ENCODE data around the gene SAMD5. TPM values are rescaled to one million over a fixed set of nuclear protein-coding genes. Genes with fewer than 3 reads are reported as not detected.

The SAMD5 gene
- total RNA-seq = 1 to 10 TPM in 1 of 4 donors, under 1 TPM in 3; under 0.01 to 1.5 (median 0.52) TPM

DNA sequence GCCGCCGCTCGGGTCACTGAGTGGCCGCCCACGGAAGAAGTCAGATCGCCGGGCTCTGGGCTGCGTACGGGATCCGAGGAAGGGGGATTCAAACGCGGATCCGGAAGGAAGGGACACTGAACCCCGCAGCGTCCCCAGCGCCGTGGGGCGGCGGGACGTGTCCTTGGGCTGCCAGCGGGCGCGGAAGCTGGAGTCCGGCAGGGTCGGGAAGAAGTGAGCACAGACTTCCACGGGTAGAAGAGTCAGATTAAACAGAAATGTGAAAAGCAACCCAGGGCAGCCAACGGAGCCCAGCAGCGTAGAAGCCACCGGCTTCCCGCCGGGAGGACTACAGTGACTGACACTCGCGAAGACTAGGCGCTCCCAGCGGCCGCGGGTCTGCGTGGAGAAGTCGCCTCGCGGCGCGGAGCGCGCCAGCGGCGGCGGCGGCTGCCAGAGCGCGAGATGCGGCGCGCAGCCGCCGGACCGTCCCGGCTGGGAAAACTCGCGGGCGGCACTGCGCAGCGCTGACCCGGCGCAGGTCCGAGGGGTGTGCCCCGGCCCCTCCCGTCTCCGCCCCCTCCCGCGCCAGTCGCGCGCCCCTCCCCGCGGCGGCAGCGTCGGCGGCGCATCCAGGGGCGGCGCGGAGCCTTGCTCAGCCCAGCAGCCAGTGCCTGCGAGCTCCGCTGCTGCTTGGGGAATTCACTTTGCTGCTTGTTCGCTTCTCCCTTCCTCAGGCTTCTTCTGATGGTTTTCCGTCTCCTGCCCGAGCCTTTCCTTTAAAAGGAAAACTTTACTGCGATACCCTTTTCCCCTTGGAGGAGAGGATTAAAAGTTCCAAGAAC lies at the start of gene SAMD5:
TSS of gene SAMD5 (plus strand) at position 649 of the 824 bp plus-strand sequence. CDS start 239 bp downstream, outside the sequence.
- TF ChIP-seq, protein P1, sequence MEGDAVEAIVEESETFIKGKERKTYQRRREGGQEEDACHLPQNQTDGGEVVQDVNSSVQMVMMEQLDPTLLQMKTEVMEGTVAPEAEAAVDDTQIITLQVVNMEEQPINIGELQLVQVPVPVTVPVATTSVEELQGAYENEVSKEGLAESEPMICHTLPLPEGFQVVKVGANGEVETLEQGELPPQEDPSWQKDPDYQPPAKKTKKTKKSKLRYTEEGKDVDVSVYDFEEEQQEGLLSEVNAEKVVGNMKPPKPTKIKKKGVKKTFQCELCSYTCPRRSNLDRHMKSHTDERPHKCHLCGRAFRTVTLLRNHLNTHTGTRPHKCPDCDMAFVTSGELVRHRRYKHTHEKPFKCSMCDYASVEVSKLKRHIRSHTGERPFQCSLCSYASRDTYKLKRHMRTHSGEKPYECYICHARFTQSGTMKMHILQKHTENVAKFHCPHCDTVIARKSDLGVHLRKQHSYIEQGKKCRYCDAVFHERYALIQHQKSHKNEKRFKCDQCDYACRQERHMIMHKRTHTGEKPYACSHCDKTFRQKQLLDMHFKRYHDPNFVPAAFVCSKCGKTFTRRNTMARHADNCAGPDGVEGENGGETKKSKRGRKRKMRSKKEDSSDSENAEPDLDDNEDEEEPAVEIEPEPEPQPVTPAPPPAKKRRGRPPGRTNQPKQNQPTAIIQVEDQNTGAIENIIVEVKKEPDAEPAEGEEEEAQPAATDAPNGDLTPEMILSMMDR (IDR thresholded peaks at IDR 0.05; ENCODE audit: low read depth) = no peak

DNA sequence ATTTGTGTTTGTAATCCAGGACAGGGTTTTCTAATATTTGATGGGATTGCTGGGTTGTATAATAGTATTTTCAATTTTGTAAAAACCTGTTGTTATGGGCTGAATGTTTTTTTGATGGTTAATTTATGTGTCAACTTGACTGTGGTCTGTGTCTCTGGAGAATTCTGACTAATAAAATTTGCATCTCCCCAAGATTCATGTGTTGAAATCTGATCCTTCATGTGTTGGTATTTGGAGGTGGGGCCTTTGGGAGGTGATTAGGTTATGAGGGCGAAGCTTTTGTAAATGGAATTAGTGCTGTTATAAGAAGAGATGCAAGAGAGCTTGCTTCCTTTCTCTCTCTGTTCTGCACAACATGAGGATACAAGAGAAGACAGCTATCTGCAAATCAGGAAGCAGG lies 48.7 kb upstream of the SAMD5 start:
- TF ChIP-seq, protein P1 (IDR thresholded peaks at IDR 0.05; ENCODE audit: low read depth) = no peak

DNA sequence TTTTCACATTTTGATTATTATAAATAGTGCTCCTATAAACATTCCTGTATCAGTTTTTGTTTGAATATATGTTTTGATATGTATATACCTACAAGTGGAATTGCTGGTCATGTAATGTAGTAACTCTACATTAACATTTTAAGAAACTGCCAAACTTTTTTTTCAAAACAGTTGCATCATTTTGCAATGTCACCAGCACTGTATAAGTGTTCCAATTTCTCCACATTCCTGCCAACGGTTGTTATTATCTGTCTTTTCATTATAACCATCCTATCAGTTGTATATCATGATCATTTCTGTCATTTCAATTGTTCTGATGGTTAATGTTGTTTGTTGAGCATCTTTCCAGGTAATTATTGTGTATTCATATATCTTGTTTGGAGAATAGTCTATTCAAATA lies 44.8 kb upstream of the SAMD5 start:
- TF ChIP-seq, protein P1 (IDR thresholded peaks at IDR 0.05; ENCODE audit: low read depth) = no peak

DNA sequence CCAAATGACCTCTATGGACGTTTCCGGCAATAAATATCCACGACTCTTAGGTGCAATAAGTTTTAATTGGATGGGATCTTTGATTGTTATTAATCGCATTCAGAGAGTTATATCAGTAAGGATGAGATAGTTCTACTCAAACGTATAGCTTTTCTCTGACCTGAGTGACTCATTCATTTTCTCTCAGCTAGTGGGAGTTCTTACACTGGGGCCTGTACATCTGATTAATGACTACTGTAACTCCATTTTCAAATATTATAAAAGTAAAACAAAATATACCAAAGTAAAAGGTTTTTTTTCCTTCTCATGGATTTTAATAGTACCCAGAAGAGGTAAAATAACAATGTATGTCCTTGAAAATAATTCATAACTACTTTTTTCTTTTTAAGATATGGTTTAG lies 41.1 kb upstream of the SAMD5 start:
- TF ChIP-seq, protein P1 (IDR thresholded peaks at IDR 0.05; ENCODE audit: low read depth) = no peak

DNA sequence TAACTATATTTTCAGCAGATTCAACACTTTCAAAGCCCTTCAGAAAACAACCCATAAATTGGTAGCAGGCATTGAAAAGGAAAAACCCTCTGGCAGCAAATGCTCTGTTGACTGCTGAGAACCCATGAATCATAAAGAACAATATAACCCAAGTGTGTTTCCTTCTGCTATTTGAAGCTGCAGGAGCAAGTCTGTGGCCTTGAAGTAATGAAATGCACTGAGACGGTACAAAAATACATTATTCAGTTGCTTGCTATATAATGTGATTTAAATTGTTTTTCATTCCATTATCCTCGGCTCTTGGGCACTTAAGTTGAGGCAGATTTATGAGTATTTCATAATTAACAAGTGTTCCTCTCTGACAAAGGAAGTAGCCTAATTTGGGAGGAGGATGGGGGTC lies 40.6 kb upstream of the SAMD5 start:
- TF ChIP-seq, protein P1 (IDR thresholded peaks at IDR 0.05; ENCODE audit: low read depth) = no peak

DNA sequence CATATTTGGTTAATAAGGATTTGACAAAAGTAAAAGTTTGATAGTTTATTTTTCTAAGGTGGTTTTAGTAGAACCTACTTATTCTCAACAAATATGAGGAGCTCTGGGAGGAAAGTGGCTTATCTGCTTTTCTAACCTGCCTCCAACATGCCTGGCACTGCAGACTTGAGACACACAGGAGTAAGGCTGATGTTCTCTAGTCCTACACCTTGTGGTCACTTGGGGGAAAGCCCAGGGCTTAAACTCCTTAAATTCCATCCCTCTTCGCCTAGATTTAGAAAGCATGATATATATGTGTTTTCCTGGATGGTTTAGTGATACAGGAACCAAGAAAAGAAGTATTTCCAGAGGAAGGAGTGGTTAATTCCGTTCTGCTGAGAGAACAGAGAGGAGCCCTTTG lies 39.9 kb upstream of the SAMD5 start:
- TF ChIP-seq, protein P1 (IDR thresholded peaks at IDR 0.05; ENCODE audit: low read depth) = no peak

DNA sequence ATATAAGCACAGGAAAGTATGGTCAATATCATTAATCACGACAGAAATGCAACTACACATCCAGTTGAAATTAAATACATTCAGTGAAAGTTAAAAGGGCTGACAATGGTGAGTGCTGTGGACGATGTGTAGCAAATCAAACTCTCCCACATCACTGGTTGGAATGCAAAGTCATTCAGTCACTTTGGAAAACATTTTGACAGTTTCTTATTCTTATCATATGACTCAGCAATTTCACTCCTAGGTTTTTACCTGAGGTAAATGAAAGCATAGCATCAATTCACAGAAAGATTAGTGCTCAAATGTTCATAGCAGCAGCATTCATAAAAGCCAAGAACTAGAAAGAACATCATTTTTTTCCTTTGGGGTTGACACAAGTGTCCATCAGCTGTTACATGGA lies 28.6 kb upstream of the SAMD5 start:
- TF ChIP-seq, protein P1 (IDR thresholded peaks at IDR 0.05; ENCODE audit: low read depth) = no peak

Measured in subcutaneous adipose tissue (tissue), 4 donors.